Endothelial cell of umbilical vein (primary cell): ENCODE data around the gene EYS. TPM values are rescaled to one million over a fixed set of nuclear protein-coding genes. Genes with fewer than 3 reads are reported as not detected.

Experiments
- BruUV-seq: library from RNA; stranded (reverse); fragments of 400-500 nt; replicated peaks from 2 replicates; lab custom pipeline; 2021; lab: Mats Ljungman, UMichigan
- CTCF ChIA-PET: fragments of 300-600, 350-600 bp; sonication (Branson Sonifier 250); formaldehyde crosslinking; loops from one replicate; lab custom pipeline; 2021; ENCODE audit warnings: antibody characterized with exemption, inconsistent platforms; lab: Charles Lee
- POLR2A ChIA-PET: fragments of 300-600, 350-600 bp; sonication (Branson Sonifier 250); formaldehyde crosslinking; loops from one replicate; lab custom pipeline; 2021; ENCODE audit warnings: antibody characterized with exemption, inconsistent platforms; lab: Charles Lee
- DNase-seq: peaks from one replicate; pipeline ENCODE4 v3.0.0-alpha.2; 2011; ENCODE audit warnings: low read depth, low spot score
- FAIRE-seq: peaks from 2 replicates; lab custom pipeline; 2011; peaks lifted over from hg19 to GRCh38; lab: Jason Lieb, UNC
- H2AFZ ChIP-seq: 2 replicates; pipeline ENCODE4 v1.6.0; 2012; ENCODE audit warnings: low read depth, low read length, control low read depth, inconsistent platforms
- H3K27ac ChIP-seq: 2 replicates; pipeline ENCODE4 v1.5.1; 2011; ENCODE audit warnings: low read depth, mild to moderate bottlenecking, control low read depth, low read length, moderate library complexity; ENCODE audit not compliant: insufficient read depth
- H3K27me3 ChIP-seq, 2 experiments: 2 replicates each; pipeline versions ENCODE4 v1.6.0 to v1.6.1; 2011; ENCODE audit warnings: low read length in 2 of 2, mixed read lengths in 1 of 2; ENCODE audit not compliant: control insufficient read depth in 2 of 2, insufficient read depth in 2 of 2
- H3K36me3 ChIP-seq, 2 experiments: 2 replicates in 1 of 2; 3 replicates in 1 of 2; pipeline ENCODE4 v1.5.1; 2011; ENCODE audit warnings: low read length in 2 of 2, mild to moderate bottlenecking in 1 of 2, moderate library complexity in 1 of 2; ENCODE audit not compliant: control insufficient read depth in 2 of 2, insufficient read depth in 2 of 2; ENCODE audit errors: extremely low read depth in 1 of 2
- H3K4me1 ChIP-seq: 3 replicates; pipeline ENCODE4 v1.5.1; 2011; ENCODE audit warnings: mild to moderate bottlenecking, low read length; ENCODE audit not compliant: control insufficient read depth, insufficient read depth; ENCODE audit errors: extremely low read depth
- H3K4me2 ChIP-seq: 2 replicates; pipeline ENCODE4 v1.6.1; 2011; ENCODE audit warnings: low read length, control low read depth, mixed read lengths; ENCODE audit not compliant: insufficient read depth
- H3K4me3 ChIP-seq, 3 experiments: fragments of 200-600 bp in 1 of 3; sonication (generic), shearing (Covaris generic) in 1 of 3; replicated peaks in 1 of 3; 2 replicates each; pipeline ENCODE4 v1.5.1; 2011 to 2016; ENCODE audit warnings: control low read depth in 3 of 3, low read length in 3 of 3, mild to moderate bottlenecking in 2 of 3, inconsistent platforms in 1 of 3, low read depth in 1 of 3, moderate library complexity in 1 of 3; ENCODE audit not compliant: insufficient read depth in 1 of 3
- H3K79me2 ChIP-seq: 2 replicates; pipeline ENCODE4 v1.6.0; 2012; ENCODE audit warnings: low read length, inconsistent platforms; ENCODE audit not compliant: control insufficient read depth, insufficient read depth
- H3K9ac ChIP-seq: replicated peaks from 2 replicates; pipeline ENCODE3; 2011; ENCODE audit warnings: low read length, control low read depth; ENCODE audit not compliant: insufficient read depth; ENCODE audit errors: extremely low read depth
- H3K9me1 ChIP-seq: replicated peaks from 3 replicates; pipeline ENCODE4 v1.6.0; 2011; ENCODE audit warnings: mild to moderate bottlenecking, low read length; ENCODE audit not compliant: control insufficient read depth, insufficient read depth; ENCODE audit errors: extremely low read depth
- H3K9me3 ChIP-seq: replicated peaks from 2 replicates; pipeline ENCODE4 v1.5.1; 2012; ENCODE audit warnings: low read length, inconsistent platforms; ENCODE audit not compliant: control insufficient read depth, insufficient read depth
- H4K20me1 ChIP-seq: replicated peaks from 2 replicates; pipeline ENCODE3; 2011; ENCODE audit warnings: mild to moderate bottlenecking, low read length; ENCODE audit not compliant: control insufficient read depth, insufficient read depth; ENCODE audit errors: extremely low read depth
- CTCF ChIP-seq, 2 donors: IDR thresholded peaks; 1 replicate in 1 of 2; 2 replicates in 1 of 2; pipeline ENCODE4 v1.5.1; 2011; ENCODE audit warnings: low read length in 2 of 2, mild to moderate bottlenecking in 2 of 2, moderate library complexity in 2 of 2, control low read depth in 1 of 2, inconsistent platforms in 1 of 2, low read depth in 1 of 2; ENCODE audit not compliant: insufficient read depth in 1 of 2; ENCODE audit errors: extremely low read depth in 1 of 2
- EZH2 ChIP-seq: IDR thresholded peaks from 2 replicates; pipeline ENCODE4 v1.6.1; 2012; ENCODE audit warnings: borderline replicate concordance, low read depth, mild to moderate bottlenecking, moderate library complexity, low read length, inconsistent platforms; ENCODE audit not compliant: severe bottlenecking
- FOS ChIP-seq: IDR thresholded peaks from 2 replicates; pipeline ENCODE4 v1.6.1; 2011; ENCODE audit warnings: mild to moderate bottlenecking, low read length, moderate library complexity, borderline replicate concordance; ENCODE audit not compliant: insufficient read depth
- GATA2 ChIP-seq: IDR thresholded peaks from 2 replicates; pipeline ENCODE4 v1.7.0; 2011; ENCODE audit warnings: low read depth, mild to moderate bottlenecking, moderate library complexity, mixed read lengths, low read length; ENCODE audit not compliant: insufficient read length, insufficient read depth
- JUN ChIP-seq: IDR thresholded peaks from 2 replicates; pipeline ENCODE4 v1.6.1; 2011; ENCODE audit warnings: borderline replicate concordance, low read depth; ENCODE audit not compliant: insufficient read length, insufficient read depth
- MYC ChIP-seq: IDR thresholded peaks from one replicate; pipeline ENCODE4 v1.6.1; 2011; ENCODE audit warnings: mild to moderate bottlenecking, low read depth, low read length
- POLR2A ChIP-seq: IDR thresholded peaks from 2 replicates; pipeline ENCODE4 v1.6.1; 2012; ENCODE audit warnings: low read depth, mild to moderate bottlenecking, control low read depth, low read length
- POLR2AphosphoS5 ChIP-seq: IDR thresholded peaks from 2 replicates; pipeline ENCODE4 v1.6.1; 2012; ENCODE audit warnings: low read depth, mild to moderate bottlenecking, control low read depth, low read length, moderate library complexity; ENCODE audit not compliant: insufficient read depth
- dilution Hi-C: fragments of 300-500 bp; cut with MboI; formaldehyde crosslinking; loops from one replicate; pipeline ENCODE4 v1.15.0; 2019; ENCODE audit warnings: low sequenced_read_pairs; ENCODE audit not compliant: extremely low pct_ligation_motif_present
- intact Hi-C: fragments of 100-400 bp; cut with micrococcal nuclease; formaldehyde crosslinking; loops from one replicate; pipeline ENCODE4 v1.10.0; 2022
- polyA plus RNA-seq, 4 experiments: library from polyadenylated mRNA; depleted of rRNA in 3 of 4; stranded (reverse) in 3 of 4; unstranded in 1 of 4; fragments of >200 nt; gene quantifications; 2 replicates each; pipeline versions ENCODE4 v1.2.1 to v1.2.3, GENCODE V29; 2011 to 2012; ENCODE audit warnings: missing spikeins in 1 of 4
- total RNA-seq: library from RNA; stranded (reverse); gene quantifications from 2 replicates; pipeline ENCODE4 v1.2.3, GENCODE V29; 2021
- TF ChIP-seq, protein P1 (sequence below): IDR thresholded peaks from 2 replicates; pipeline ENCODE4 v1.6.1; 2011; ENCODE audit not compliant: insufficient read depth, insufficient read length

The EYS gene
- total and polyA plus RNA-seq, 2 donors (not counting 3 experiments of a cell fraction or from before 2014, with no cell fraction given): 0.01 to 0.27 TPM

DNA sequence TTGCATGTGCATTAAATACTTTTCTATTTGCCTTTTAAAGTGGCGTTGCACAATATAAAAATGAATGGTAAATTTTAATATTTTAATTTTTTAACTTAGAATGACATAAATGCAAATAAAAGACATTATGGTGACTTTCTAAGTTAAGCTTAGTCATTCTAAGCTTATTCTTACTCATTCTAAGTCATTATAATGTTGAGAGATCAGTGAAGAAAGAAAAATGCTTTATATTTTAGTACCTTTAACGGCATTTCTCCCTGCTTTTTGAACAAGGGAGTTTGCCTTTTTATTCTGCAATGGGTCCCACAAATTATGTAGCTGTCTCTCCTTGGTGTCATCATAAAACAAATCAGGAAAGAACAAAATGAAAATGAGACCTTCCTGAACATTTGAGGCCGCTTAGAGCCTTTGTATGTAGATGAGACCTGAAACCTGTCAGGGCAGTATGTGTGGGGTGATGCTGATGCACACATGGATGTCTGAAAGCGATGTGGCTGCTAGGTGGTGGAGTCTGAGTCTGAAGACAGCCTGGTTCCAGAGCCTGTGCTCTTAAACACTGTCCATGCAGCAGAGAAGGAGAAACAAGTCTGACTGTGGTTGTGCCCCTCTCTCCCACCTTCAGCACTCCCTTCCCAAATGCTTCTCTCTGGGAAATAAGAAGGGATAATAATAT, 1913.4 kb downstream of the EYS start:
- H3K36me3 ChIP-seq: no peaks in the 10 kb centered on the region
- dilution Hi-C loops (no loop called here), intact Hi-C loops (no loop called here)
- FAIRE-seq (no peak), DNase-seq (no peak)
- no peaks in the 10 kb centered on the region for H3K79me2 ChIP-seq
- H3K9me3 ChIP-seq: no peaks in the 10 kb centered on the region
- no peak overlapping the region for H3K4me2 ChIP-seq
- no peak overlapping the region for H3K9ac ChIP-seq
- no peak overlapping the region for H3K27ac ChIP-seq
- TF ChIP-seq, protein P1, sequence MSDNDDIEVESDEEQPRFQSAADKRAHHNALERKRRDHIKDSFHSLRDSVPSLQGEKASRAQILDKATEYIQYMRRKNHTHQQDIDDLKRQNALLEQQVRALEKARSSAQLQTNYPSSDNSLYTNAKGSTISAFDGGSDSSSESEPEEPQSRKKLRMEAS: no peak
- TF ChIP-seq POLR2AphosphoS5: no peak
- TF ChIP-seq FOS: no peak
- no peak for TF ChIP-seq POLR2A
- no peak for TF ChIP-seq EZH2
- no peak for TF ChIP-seq GATA2
- TF ChIP-seq CTCF (IDR thresholded peaks at IDR 0.05; ENCODE audit: extremely low read depth in 1 of 2, insufficient read depth in 1 of 2, low read depth in 1 of 2, low read length in 2 of 2): no peak
- TF ChIP-seq JUN: no peak
- TF ChIP-seq MYC: no peak
- no TSS peak for BruUV-seq
- H2AFZ ChIP-seq: no peak overlapping the region
- ChIA-PET POLR2A (no interaction called here), CTCF (interaction anchor here (1.0 kb wide), 1 partner anchor 9 kb away, joined by 4 read pairs; no protein-coding TSS in a partner anchor)
- peaks cover 0 to 5% of the 10 kb centered on the region in 2 experiments for H3K27me3 ChIP-seq
- no peak overlapping the region for H3K4me3 ChIP-seq
- no peaks in the 10 kb centered on the region for H4K20me1 ChIP-seq
- H3K4me1 ChIP-seq: peaks cover 6% of the 10 kb centered on the region
- H3K9me1 ChIP-seq: no peaks in the 10 kb centered on the region
